A673 (cell line): Measurements from ENCODE around the gene FAM241B. TPM values are rescaled to one million over a fixed set of nuclear protein-coding genes. Genes with fewer than 3 reads are reported as not detected.

Source experiments
- BruUV-seq: library from RNA; stranded (reverse); fragments of 400-500 nt; replicated peaks from 2 replicates; lab custom pipeline; 2021; lab: Mats Ljungman, UMichigan
- CTCF ChIA-PET: fragments of 300-600 bp; sonication (Branson Sonifier 250); formaldehyde crosslinking; loops from one replicate; lab custom pipeline; 2022; ENCODE audit warnings: antibody characterized with exemption; lab: Charles Lee
- POLR2A ChIA-PET: fragments of 300-600 bp; sonication (Branson Sonifier 250); formaldehyde crosslinking; loops from one replicate; lab custom pipeline; 2022; ENCODE audit warnings: antibody characterized with exemption; ENCODE audit not compliant: low non-redundant PET; lab: Charles Lee
- DNase-seq: peaks from one replicate; pipeline ENCODE4 v3.0.0-alpha.2; 2015; ENCODE audit warnings: low spot score
- H3K27ac ChIP-seq: fragments of 200-600 bp; sonication (generic); 2 replicates; pipeline ENCODE4 v1.5.1; 2016; ENCODE audit warnings: mixed run types, low read depth, mild to moderate bottlenecking, mixed read lengths, antibody characterized with exemption, low read length; ENCODE audit not compliant: poor library complexity, severe bottlenecking
- H3K27me3 ChIP-seq: fragments of 200-600 bp; sonication (generic); replicated peaks from 2 replicates; pipeline ENCODE4 v1.6.1; 2017; ENCODE audit warnings: mixed run types, low read depth, mild to moderate bottlenecking, mixed read lengths, antibody characterized with exemption, low read length; ENCODE audit not compliant: insufficient read depth, poor library complexity
- H3K36me3 ChIP-seq: fragments of 200-600 bp; sonication (generic); 2 replicates; pipeline ENCODE4 v1.6.1; 2016; ENCODE audit warnings: mixed run types, mild to moderate bottlenecking, mixed read lengths, antibody characterized with exemption, low read length; ENCODE audit not compliant: insufficient read depth, poor library complexity, severe bottlenecking
- H3K4me1 ChIP-seq: fragments of 200-600 bp; sonication (generic); 2 replicates; pipeline ENCODE4 v1.6.1; 2017; ENCODE audit warnings: mixed run types, mild to moderate bottlenecking, mixed read lengths, antibody characterized with exemption, low read length; ENCODE audit not compliant: insufficient read depth, poor library complexity, severe bottlenecking
- H3K4me3 ChIP-seq: fragments of 200-600 bp; sonication (generic); 2 replicates; pipeline ENCODE4 v1.5.1; 2016; ENCODE audit warnings: low read depth, mixed run types, mild to moderate bottlenecking, mixed read lengths, low read length; ENCODE audit not compliant: poor library complexity, severe bottlenecking
- H3K9me3 ChIP-seq: fragments of 200-600 bp; sonication (generic); 2 replicates; pipeline ENCODE4 v1.6.1; 2016; ENCODE audit warnings: mixed run types, low read depth, mild to moderate bottlenecking, mixed read lengths, antibody characterized with exemption, low read length; ENCODE audit not compliant: poor library complexity, severe bottlenecking
- CTCF ChIP-seq: fragments of 300-800, 200-600 bp; sonication (generic); conservative IDR thresholded peaks from 2 replicates; pipeline ENCODE4 v1.5.1; 2017; ENCODE audit warnings: low read depth, mild to moderate bottlenecking, antibody characterized with exemption, low read length, moderate library complexity, mixed read lengths
- EZH2 ChIP-seq: fragments of 200-600 bp; sonication (generic); IDR thresholded peaks from 2 replicates; pipeline ENCODE4 v1.6.1; 2017; ENCODE audit warnings: borderline replicate concordance, low read depth, mild to moderate bottlenecking, mixed read lengths, antibody characterized with exemption, low read length; ENCODE audit not compliant: poor library complexity, severe bottlenecking
- intact Hi-C: fragments of 100-400 bp; cut with micrococcal nuclease; formaldehyde crosslinking; loops from one replicate; pipeline ENCODE4 v1.10.0; 2022; ENCODE audit not compliant: unreplicated experiment
- total RNA-seq: library from RNA; stranded (reverse); gene quantifications from 2 replicates; pipeline ENCODE4 v1.2.3, GENCODE V29; 2021

FAM241B gene
- total RNA-seq, 1 experiment from 2014 or later = 4.2 TPM

- peaks cover 24% of the 10 kb centered on the region for H3K27me3 ChIP-seq
Measured at GRCh38 chr10:69668721-69669120, 38.7 kb downstream of the FAM241B start.

GRCh38 chr10:69669409-69669808 lies 39.4 kb downstream of the FAM241B start:
- H3K9me3 ChIP-seq = no peaks in the 10 kb centered on the region
- no peaks in the 10 kb centered on the region for H3K36me3 ChIP-seq
- ChIA-PET POLR2A (no interaction called here), CTCF (no interaction called here)
- no TSS peak for BruUV-seq
- no peak for DNase-seq
- TF ChIP-seq EZH2 (no peak), CTCF (no peak)
- intact Hi-C loops = no loop called here
- H3K4me3 ChIP-seq = no peak overlapping the region
- H3K4me1 ChIP-seq = no peaks in the 10 kb centered on the region
- no peak overlapping the region for H3K27ac ChIP-seq
- peaks cover 25% of the 10 kb centered on the region for H3K27me3 ChIP-seq

More at GRCh38 chr10:69668721-69669120, 38.7 kb downstream of the FAM241B start:
- no peak overlapping the region for H3K4me3 ChIP-seq
- intact Hi-C loops = no loop called here
- BruUV-seq = no TSS peak
- no peaks in the 10 kb centered on the region for H3K9me3 ChIP-seq
- TF ChIP-seq EZH2 = no peak
- no peak for TF ChIP-seq CTCF
- no peaks in the 10 kb centered on the region for H3K4me1 ChIP-seq
- CTCF ChIA-PET = no interaction called here
- H3K36me3 ChIP-seq = no peaks in the 10 kb centered on the region
- peak; percentile 17 for DNase-seq
- no peak overlapping the region for H3K27ac ChIP-seq
- POLR2A ChIA-PET = no interaction called here

- Histone ChIP-seq H3K4me1 (no peaks in the 10 kb centered on the region), H3K4me3 (no peak overlapping the region), H3K9me3 (no peaks in the 10 kb centered on the region), H3K27me3 (peaks cover 56% of the 10 kb centered on the region), H3K36me3 (no peaks in the 10 kb centered on the region), H3K27ac (no peak overlapping the region)
- ChIA-PET CTCF (no interaction called here), POLR2A (no interaction called here)
- TF ChIP-seq EZH2 (no peak), CTCF (no peak)
- DNase-seq = no peak
- no TSS peak for BruUV-seq
- intact Hi-C loops = no loop called here
Measured at GRCh38 chr10:69673521-69673920, 43.5 kb downstream of the FAM241B start.
